ENCODE results near the gene MAGI2.

Gene MAGI2

GRCh38 chr7:78164459-78164858, 1289.0 kb downstream of the MAGI2 start:
- no peak for DNase-seq

DNA sequence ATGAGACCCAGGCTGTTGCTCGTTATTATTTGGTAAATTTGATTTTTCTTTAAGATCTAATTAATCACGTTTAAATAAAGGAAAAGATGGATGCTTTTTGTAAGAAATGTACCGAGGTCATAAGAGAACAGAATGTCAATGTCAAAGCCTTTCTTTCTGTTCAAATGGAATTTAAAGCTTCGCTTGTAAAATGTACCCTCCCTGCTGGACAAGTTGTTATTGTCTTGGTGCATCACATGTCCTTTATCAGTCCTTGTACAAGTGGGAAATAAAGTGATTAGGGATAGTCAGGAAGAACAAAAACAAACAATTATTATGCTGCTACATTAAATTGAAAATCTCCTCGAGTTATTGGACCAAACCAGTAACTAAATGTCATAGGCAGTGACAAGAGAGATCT, 1291.7 kb downstream of the MAGI2 start:
- DNase-seq = no peak

- no peak for DNase-seq
Measured at GRCh38 chr7:78159545-78159944, 1293.9 kb downstream of the MAGI2 start.

GRCh38 chr7:78153285-78153684, 1300.2 kb downstream of the MAGI2 start:
- DNase-seq = no peak

GRCh38 chr7:78151229-78151628, 1302.2 kb downstream of the MAGI2 start:
- DNase-seq = no peak

GRCh38 chr7:78149787-78150186, 1303.7 kb downstream of the MAGI2 start:
- DNase-seq = no peak

DNA sequence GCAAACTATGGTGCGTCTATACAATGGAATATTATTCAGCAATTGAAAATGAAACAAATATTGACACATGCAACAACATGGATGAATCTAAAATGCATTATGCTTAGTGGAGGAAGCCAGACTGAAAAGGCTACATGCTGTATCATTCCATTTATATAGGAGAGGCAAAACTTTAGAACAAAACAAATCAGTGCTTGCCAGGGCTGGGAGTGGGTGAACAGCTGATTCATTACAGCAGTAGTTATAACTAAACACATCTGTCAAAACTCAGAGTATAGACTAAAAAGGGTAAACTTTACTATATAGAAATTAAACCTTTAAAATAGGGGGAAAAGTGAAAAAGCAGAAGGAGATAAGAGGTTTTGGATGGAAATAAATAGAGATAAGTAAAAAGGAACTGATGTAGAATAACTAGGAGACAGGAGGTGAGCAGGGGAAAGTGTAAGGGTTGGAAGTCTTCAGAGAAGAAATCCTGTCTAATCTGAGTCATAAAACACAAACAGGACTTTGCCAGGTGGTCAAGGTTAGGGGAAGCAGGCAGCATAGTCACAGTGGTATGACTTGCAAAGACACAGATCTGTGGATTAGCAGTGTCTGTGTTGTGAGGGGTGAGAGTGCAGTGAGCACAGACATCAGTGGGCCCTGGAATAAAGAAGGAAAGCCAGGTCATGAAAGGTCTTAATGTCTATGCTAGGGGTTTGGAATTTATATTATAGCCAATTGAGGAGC, 1305.1 kb downstream of the MAGI2 start:
- DNase-seq = no peak

- no peak for DNase-seq
Measured at GRCh38 chr7:78146546-78146945, 1306.9 kb downstream of the MAGI2 start.

DNA sequence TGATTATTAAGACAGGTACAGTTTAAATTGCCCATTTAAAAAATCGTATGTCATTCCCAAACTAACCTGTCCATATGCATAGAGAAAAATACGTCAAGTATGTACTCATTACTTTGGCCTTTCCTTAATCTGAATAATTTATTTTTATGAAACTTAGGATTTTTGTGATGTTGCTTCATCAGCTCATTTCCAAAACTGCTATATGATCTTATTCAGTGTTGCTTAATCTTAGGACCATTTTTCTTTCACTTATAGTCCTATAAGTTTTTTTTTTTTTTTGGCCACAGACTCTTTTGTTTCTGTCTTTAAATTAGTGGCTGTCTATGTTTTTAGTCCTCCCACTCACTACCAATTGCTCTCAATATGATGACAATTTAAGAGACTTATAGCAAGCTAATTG, 1309.8 kb downstream of the MAGI2 start:
- no peak for DNase-seq

DNA sequence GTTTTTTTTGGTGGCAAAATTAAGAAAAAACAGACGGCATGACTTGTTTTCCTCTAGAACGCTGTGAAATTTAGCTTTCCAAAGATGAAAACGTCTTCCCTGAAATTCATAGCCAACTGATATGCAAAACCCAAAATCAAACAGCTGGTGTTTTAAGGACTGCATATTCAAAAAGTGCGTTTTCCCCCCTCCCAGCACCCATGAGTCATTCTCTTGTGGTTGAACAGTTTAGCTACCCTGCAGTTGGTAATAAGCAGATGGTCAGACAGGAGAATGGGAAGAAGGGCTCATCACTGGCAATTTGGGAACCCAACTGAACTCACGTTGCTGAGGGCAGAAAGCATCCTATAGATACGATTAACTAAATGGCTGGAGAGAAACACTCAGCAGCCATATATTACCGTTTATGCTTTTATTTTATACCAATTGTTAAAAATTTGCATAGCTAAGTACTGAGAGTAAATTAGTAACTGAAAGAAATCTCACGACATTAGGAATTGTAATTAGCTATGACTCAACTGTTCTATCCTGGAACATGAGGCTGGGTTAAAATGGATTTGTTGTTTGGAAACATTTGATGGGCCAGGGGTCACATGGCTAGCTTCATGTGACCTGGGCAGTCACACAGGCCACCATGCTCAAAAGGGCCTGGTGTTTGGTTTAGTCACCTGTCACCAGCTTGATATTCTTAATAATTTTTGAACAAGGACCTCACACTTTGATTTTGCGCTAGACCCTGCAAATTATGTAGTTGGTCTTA, 1311.8 kb downstream of the MAGI2 start:
- DNase-seq = no peak

- no peak for DNase-seq
Measured at GRCh38 chr7:78140109-78140508, 1313.4 kb downstream of the MAGI2 start.

GRCh38 chr7:78139335-78139734, 1314.1 kb downstream of the MAGI2 start:
- no peak for DNase-seq

DNA sequence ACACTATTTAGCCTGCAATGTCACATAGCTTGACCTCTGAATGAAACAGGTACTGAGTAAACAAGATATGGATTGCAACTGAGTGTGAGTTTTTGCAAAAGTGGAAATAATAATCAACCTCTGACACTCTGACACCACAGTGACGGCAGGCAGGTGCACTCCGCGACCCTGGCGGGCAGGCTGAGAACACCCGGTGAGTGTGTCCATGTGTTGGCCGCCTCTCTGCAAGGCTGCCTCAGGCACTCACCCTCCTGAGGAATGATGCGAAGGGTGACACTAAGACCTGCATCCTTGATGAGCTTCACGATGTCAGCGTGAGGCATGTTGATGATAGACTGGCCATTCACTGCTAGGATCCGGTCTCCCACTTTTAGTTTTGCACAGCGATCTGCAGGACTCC, 1318.7 kb downstream of the MAGI2 start:
- DNase-seq = no peak

GRCh38 chr7:78134256-78134655, 1319.2 kb downstream of the MAGI2 start:
- peak in 1 of 5 experiments; percentile 7 for DNase-seq

DNA sequence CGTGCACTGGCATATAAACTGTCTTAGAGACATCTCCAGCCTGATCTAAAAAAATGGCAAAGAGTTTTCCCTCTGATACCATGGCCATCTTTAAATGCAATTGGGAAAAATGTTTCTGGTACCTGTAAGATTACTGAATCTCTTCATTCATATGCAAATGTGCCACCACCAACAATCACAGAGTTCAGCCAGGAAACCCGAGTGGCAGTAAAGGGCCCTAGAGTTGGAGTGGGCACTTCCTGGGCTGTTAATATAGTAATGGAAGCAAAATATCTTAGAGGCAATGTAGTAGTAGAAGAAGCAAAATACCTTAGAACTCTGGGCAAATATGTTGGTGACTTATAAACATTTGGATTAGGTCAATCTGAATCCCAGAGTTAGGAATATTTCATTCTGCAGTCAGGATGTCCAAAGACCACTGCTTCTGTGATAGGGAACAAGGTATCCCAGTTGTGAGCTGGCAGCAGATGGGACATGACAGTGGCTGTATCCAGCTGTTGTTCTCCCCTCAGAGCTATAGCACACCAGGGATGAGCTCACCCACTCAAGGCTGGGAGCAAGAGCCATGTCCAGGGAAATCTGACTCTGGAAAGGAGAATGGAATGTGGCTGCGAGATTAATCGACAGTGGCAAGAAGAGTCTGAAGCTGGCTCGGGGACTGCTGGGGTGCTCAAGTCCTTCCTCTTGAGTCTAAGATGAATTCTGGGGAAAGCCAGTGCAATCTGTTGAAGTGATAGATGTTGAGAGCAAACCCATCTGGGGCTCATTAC, 1322.8 kb downstream of the MAGI2 start:
- DNase-seq = no peak

DNA sequence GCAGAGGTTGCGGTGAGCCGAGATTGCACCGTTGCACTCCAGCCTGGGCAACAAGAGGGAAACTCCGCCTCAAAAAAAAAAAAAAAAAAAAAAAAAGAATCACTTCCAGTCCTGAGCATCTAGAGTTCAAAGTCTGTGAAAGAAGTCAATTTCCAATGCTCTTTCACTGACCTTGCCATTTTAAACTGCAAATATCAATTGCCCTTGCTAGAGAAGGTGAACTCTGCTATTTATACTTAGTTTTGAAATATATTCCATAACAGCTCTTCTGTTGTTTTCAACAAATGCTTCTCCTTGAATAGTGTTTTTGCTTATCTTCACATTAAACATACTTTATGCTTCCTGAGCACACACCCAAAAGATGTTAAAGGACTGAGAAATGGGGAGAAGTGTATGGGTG, 1323.6 kb downstream of the MAGI2 start:
- no peak for DNase-seq

GRCh38 chr7:78127009-78127408, 1326.5 kb downstream of the MAGI2 start:
- DNase-seq = no peak

- DNase-seq = no peak
Measured at GRCh38 chr7:78125884-78126283, 1327.6 kb downstream of the MAGI2 start.

- no peak for DNase-seq
Measured at GRCh38 chr7:78124216-78124615, 1329.3 kb downstream of the MAGI2 start.

DNA sequence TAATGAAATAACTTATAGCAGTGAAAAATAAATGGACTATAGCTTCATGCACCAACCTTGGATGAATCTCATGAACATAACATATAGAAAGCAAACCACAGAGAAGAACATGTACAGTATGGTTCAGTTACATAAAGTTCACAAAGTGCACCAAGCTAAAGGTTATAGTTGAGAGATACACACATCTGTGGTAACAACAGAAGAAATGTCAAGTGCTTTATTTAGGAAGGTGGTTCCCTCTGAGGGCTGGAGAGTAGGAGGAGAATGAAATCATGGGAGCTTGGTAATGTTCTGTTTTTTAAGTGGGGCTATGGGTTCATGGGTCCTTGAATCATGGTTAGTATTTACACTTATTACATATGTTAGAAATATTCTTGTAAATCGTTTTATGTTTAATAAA, 1331.6 kb downstream of the MAGI2 start:
- no peak for DNase-seq

- no peak for DNase-seq
Measured at GRCh38 chr7:78118470-78118869, 1335.0 kb downstream of the MAGI2 start.

DNA sequence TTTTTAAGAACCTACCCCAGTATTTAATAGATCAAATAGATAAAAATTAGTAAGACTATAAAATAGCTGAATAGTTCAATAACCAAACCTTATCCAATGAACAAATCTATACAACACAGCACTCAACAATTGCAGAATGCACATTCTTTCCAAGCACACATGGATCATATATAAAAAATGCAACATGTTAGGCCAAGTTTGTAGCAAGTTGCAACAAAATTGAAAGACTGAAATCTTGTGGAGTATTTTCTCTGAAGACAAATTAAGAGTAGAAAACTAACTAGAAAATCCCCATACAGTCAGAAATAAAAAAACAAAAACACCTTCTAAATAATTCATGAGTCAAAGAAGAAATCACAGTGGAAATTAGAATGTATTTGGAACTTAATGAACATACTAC, 1337.6 kb downstream of the MAGI2 start:
- DNase-seq = no peak

- no peak for DNase-seq
Measured at GRCh38 chr7:78114993-78115392, 1338.5 kb downstream of the MAGI2 start.

DNA sequence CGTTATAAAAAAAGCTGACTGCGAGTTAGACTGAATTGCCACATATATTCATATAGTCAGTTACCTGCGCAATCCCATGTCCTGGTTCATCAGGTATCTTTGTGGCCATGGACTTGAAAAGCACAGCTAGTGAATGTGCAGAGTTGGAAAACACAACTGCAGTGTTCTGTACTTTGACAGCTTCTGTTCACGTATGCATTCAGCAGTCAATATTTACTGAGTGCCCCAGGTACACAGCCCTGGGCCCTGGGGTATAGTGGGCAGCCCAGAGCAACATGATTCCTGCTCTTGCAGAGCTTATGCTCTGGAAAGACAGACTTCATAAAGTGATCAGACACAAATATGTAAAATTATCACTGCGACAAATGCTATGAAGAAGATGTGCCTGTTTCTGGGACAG, 1341.0 kb downstream of the MAGI2 start:
- DNase-seq = no peak
